ENCODE measurements around the gene SPEM3.

The SPEM3 gene

GRCh38 chr17:7403977-7404736 is 24.5 kb upstream of the SPEM3 start, which contains the start of gene TMEM256:
Gene TMEM256 (minus strand): TSS chr17:7404097. CDS start chr17:7404084, 13 bp downstream.
- DNase-seq: peak; percentile 99

- peak; percentile 71 for DNase-seq
Measured at GRCh38 chr17:7404737-7405349, 23.8 kb upstream of the SPEM3 start.

DNA sequence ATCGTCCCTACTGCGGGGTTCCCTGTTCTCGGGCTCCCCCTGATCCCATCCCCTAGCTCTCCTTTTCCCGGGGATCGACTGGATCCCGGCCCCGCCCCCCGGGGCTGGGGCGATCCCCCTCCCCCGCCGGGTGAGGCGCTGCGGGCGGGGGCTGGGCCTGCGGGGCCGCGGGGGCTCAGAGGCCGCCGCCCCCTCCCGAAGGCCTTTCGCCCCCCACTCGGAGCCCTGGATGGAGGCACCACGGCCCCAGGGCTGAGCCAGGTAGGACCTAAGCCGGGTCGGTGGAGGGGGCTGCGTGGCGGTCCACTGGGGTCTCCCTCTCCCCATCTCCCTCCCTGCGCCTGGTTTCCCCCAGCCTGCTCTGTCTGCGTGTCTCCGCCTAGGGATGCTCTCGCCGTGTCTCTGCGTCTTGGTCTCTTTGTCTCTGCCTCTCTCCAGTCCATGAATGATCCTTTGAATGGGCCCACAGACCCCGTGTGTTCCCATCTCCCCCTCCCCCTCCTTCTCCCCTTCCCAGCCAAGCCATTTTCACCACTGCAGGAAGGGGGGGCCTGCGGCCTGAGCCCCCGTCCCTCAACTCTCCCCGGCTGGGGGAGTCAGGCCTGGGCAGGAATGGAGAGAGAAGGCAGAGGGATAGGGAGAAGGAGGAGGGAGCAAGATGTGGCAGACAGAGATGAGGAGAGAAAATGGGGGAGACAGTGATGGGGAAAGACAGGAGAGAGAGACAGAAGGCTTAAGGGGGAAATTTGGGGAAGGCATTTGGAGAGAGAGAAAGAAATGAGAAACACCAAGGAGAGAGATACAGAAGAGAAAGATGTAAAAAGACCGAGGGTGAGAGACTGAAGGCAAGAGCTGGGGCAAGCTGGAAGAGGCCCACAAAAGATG is 23.1 kb upstream of the SPEM3 start:
- DNase-seq: no peak

GRCh38 chr17:7406235-7406825 is 22.3 kb upstream of the SPEM3 start:
- DNase-seq: no peak

- no peak for DNase-seq
Measured at GRCh38 chr17:7407082-7407481, 21.6 kb upstream of the SPEM3 start.

GRCh38 chr17:7407485-7408251 is 21.0 kb upstream of the SPEM3 start, which contains the start of gene NLGN2:
Gene NLGN2 (plus strand): TSS chr17:7407845. CDS start chr17:7408256, 411 bp downstream.
- DNase-seq: no peak

GRCh38 chr17:7408252-7408727 is 20.4 kb upstream of the SPEM3 start:
- DNase-seq: no peak

GRCh38 chr17:7408863-7409262 is 19.8 kb upstream of the SPEM3 start:
- no peak for DNase-seq

GRCh38 chr17:7409716-7410115 is 18.9 kb upstream of the SPEM3 start:
- DNase-seq: no peak

- no peak for DNase-seq
Measured at GRCh38 chr17:7410634-7411426, 17.8 kb upstream of the SPEM3 start.

- DNase-seq: no peak
Measured at GRCh38 chr17:7411427-7411750, 17.3 kb upstream of the SPEM3 start.

GRCh38 chr17:7413346-7413985 is 15.2 kb upstream of the SPEM3 start:
- no peak for DNase-seq

- no peak for DNase-seq
Measured at GRCh38 chr17:7414837-7415236, 13.8 kb upstream of the SPEM3 start.

GRCh38 chr17:7415784-7416183 is 12.9 kb upstream of the SPEM3 start:
- no peak for DNase-seq

- no peak for DNase-seq
Measured at GRCh38 chr17:7416323-7416722, 12.3 kb upstream of the SPEM3 start.

DNA sequence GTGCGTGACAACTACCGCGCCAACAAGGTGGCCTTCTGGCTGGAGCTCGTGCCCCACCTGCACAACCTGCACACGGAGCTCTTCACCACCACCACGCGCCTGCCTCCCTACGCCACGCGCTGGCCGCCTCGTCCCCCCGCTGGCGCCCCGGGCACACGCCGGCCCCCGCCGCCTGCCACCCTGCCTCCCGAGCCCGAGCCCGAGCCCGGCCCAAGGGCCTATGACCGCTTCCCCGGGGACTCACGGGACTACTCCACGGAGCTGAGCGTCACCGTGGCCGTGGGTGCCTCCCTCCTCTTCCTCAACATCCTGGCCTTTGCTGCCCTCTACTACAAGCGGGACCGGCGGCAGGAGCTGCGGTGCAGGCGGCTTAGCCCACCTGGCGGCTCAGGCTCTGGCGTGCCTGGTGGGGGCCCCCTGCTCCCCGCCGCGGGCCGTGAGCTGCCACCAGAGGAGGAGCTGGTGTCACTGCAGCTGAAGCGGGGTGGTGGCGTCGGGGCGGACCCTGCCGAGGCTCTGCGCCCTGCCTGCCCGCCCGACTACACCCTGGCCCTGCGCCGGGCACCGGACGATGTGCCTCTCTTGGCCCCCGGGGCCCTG is 11.5 kb upstream of the SPEM3 start:
- no peak for DNase-seq

GRCh38 chr17:7418472-7419152 is 10.0 kb upstream of the SPEM3 start:
- no peak for DNase-seq

- DNase-seq: no peak
Measured at GRCh38 chr17:7419819-7420610, 8.6 kb upstream of the SPEM3 start, which contains the start of gene SPEM1. Gene SPEM1 (plus strand): TSS chr17:7420324. CDS start chr17:7420385, 61 bp downstream.

DNA sequence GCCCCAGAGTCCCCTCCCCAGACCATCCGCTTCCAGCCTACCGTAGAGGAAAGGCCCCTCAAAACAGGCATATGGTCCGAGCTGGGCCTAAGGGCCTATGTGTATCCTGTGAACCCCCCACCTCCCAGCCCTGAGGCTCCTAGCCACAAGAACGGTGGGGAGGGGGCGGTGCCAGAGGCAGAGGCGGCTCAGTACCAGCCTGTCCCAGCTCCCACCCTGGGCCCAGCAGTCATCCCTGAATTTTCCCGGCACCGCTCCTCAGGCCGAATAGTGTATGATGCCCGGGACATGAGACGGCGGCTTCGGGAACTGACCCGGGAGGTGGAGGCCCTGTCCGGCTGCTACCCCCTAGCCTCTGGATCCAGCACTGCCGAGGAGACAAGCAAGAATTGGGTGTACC is 7.5 kb upstream of the SPEM3 start:
- DNase-seq: no peak

All from right forelimb (tissue), 1 donor.